Adipocyte (in vitro differentiated cells): ENCODE results near the gene SNX13.

Experiments used
- DNase-seq: peaks from one replicate; pipeline ENCODE4 v3.0.0-alpha.2; 2015; ENCODE audit warnings: low read depth
- H3K27me3 ChIP-seq: replicated peaks from 2 replicates; pipeline ENCODE4 v1.7.0; 2013; ENCODE audit warnings: mild to moderate bottlenecking, low read length, moderate library complexity; ENCODE audit not compliant: control insufficient read depth, insufficient read depth
- H3K36me3 ChIP-seq: 2 replicates; pipeline ENCODE4 v1.7.0; 2013; ENCODE audit warnings: low read length, mild to moderate bottlenecking, moderate library complexity; ENCODE audit not compliant: control insufficient read depth, insufficient read depth, severe bottlenecking
- H3K4me1 ChIP-seq: 2 replicates; pipeline ENCODE4 v1.7.0; 2013; ENCODE audit warnings: mild to moderate bottlenecking, low read length, moderate library complexity; ENCODE audit not compliant: control insufficient read depth, insufficient read depth
- H3K4me3 ChIP-seq: 2 replicates; pipeline ENCODE4 v1.7.0; 2013; ENCODE audit warnings: mild to moderate bottlenecking, low read length, moderate library complexity
- H3K9ac ChIP-seq: 2 replicates; pipeline ENCODE4 v1.7.0; 2013; ENCODE audit warnings: mild to moderate bottlenecking, low read length, moderate library complexity
- H3K9me3 ChIP-seq: 2 replicates; pipeline ENCODE4 v1.7.0; 2013; ENCODE audit warnings: mild to moderate bottlenecking, low read length, moderate library complexity; ENCODE audit not compliant: control insufficient read depth

SNX13 gene

DNA sequence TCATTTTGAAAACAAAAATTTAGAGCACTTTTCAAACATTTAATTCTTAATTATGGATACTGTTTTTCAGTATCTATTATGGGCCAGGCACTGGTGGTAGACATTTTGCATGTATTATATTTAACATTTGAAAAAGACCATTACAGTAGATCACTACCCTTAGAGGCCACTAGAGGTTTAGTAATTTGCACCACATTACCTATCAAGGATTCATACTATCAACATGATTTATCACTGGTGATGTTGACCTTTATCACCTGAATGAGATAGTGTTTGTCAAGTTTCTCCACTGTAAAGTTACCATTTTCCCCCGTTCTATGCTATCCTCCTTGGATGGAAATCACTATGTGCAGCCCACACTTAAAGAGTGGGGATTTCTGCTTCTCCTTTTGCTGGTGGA lies 4.4 kb upstream of the SNX13 start:
- DNase-seq: no peak
- no peaks in the 10 kb centered on the region for H3K36me3 ChIP-seq
- no peaks in the 10 kb centered on the region for H3K9me3 ChIP-seq
- peaks cover 23% of the 10 kb centered on the region for H3K4me1 ChIP-seq
- H3K27me3 ChIP-seq: no peaks in the 10 kb centered on the region
- H3K9ac ChIP-seq: no peak overlapping the region
- H3K4me3 ChIP-seq: no peak overlapping the region

DNA sequence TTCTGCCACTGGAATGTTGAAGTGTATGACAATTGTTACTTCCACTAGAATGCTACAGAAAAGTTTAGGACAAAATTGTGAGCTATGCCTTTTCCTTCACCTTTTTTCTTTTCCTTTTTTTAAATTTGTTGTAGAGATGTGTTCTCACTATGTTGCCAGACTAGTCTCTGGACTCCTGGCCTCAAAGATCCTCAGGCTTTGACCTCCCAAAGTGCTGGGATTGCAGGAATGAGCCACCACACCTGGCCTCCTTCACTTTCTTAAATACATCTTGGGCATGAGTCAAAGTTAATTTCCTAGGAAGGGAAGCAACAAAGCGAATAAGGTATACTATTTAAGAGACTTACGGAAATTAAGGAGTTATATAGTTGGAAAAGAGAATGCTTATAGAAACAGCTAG lies 2.7 kb upstream of the SNX13 start:
- no peaks in the 10 kb centered on the region for H3K27me3 ChIP-seq
- no peak overlapping the region for H3K9ac ChIP-seq
- DNase-seq: no peak
- peaks cover 23% of the 10 kb centered on the region for H3K4me1 ChIP-seq
- no peaks in the 10 kb centered on the region for H3K9me3 ChIP-seq
- no peak overlapping the region for H3K4me3 ChIP-seq
- no peaks in the 10 kb centered on the region for H3K36me3 ChIP-seq

DNA sequence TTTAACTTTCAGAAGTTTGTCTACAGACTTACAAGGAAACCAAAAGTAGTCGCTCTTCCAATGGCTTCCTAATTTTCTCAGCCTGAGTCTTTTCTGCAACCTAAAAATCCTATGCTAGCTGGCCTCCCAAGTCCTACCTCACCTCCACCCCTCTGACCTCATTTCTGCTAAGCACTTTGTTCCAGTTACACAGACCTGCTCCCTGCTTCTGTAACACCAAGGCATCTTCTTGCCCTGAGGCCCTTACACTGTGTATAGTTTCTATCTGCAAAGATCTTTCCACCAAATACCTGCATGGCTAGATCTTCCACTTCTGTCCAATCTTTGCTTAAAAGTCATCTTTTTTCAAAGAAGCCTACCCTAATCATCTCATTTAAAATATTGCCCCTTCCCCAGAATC lies 1.9 kb upstream of the SNX13 start:
- Histone ChIP-seq H3K4me1 (peaks cover 21% of the 10 kb centered on the region), H3K36me3 (no peaks in the 10 kb centered on the region), H3K9ac (no peak overlapping the region), H3K27me3 (no peaks in the 10 kb centered on the region), H3K4me3 (no peak overlapping the region), H3K9me3 (no peaks in the 10 kb centered on the region)
- no peak for DNase-seq

DNA sequence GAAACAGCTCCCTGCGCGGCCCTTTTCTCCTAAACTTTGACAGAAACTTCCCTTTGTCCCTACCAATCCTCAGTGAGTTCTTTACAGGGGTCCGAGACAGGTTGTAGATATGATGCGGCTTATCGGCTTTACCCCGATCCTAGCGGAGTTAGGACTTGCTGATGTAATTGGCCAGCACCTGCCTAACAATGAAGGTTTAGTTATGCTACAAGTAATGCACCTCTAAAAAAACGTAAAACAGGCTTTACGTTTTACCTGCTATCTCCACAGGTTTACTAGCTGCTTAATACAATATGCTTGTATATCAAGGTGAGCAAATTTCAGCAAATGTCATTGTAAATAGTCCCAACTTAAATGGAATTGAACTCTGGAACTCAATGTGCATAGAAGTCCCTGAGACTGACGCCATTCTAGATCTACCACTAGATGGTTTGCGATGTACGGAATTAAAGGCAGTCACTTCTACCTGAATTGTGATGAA lies 697 bp upstream of the SNX13 start:
- Histone ChIP-seq H3K27me3 (no peaks in the 10 kb centered on the region), H3K9me3 (no peaks in the 10 kb centered on the region), H3K4me3 (peak overlapping the region; percentile 97), H3K4me1 (peaks cover 24% of the 10 kb centered on the region), H3K36me3 (no peaks in the 10 kb centered on the region), H3K9ac (peak overlapping the region; percentile 99)
- DNase-seq: peak; percentile 21

DNA sequence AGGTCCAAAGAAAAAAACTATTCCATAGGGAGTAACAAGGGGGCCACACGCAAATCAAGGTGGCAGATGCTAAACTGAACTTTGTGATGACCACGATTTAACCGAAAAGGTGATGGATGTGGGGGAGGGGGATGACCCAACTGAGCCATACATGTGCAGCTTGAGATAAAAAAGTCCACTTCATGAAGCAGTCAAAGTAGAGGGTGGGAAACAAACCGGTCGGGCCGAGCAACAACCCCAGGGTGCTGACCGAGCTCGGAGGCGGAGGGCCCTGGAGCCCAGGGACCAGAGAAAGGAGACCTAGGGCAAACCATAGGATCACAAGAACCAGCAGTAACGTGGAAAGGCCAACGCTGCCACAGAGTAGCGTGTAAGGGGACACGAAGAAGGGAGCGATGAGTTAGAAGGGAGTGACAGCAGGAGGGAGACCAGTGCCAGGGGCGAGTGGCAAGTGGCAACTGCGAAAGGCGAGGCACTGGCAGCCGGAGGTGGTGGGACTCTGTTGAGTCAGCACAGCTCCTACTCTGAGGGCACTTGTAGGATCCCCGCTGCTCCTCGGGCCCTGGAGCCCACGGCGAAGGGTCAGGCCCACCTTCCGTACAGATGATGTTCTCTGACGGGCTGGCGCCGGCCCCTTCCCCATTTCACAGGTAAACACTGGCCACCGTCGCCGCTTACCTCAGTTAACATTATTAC lies 540 bp downstream of the SNX13 start:
- H3K36me3 ChIP-seq: no peaks in the 10 kb centered on the region
- peak overlapping the region; percentile 97 for H3K4me3 ChIP-seq
- peaks cover 24% of the 10 kb centered on the region for H3K4me1 ChIP-seq
- H3K9ac ChIP-seq: peak overlapping the region; percentile 99
- H3K27me3 ChIP-seq: no peaks in the 10 kb centered on the region
- no peaks in the 10 kb centered on the region for H3K9me3 ChIP-seq
- DNase-seq: peak; percentile 74

DNA sequence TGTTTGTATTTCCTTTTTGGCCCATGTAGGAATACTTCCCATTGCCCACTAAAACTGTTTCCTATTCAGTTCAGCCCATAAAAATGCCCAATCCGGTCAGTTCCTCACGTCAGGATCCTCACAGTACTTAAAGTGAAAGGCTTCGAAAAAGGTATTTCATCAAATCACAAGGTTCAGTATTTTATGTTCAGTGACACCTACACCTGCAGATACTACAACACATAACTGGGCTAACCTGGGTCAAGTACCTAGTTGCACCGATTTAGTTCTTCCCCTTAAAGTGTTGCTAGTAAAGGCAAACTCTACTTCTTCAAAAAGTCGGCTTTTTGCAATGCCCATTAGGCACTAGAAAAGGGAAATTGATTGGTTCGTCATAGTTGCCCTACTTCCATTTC lies 1.1 kb downstream of the SNX13 start:
- Histone ChIP-seq H3K9ac (peak overlapping the region; percentile 99), H3K27me3 (no peaks in the 10 kb centered on the region), H3K36me3 (no peaks in the 10 kb centered on the region), H3K9me3 (no peaks in the 10 kb centered on the region), H3K4me3 (peak overlapping the region; percentile 97), H3K4me1 (peaks cover 24% of the 10 kb centered on the region)
- DNase-seq: peak; percentile 69

DNA sequence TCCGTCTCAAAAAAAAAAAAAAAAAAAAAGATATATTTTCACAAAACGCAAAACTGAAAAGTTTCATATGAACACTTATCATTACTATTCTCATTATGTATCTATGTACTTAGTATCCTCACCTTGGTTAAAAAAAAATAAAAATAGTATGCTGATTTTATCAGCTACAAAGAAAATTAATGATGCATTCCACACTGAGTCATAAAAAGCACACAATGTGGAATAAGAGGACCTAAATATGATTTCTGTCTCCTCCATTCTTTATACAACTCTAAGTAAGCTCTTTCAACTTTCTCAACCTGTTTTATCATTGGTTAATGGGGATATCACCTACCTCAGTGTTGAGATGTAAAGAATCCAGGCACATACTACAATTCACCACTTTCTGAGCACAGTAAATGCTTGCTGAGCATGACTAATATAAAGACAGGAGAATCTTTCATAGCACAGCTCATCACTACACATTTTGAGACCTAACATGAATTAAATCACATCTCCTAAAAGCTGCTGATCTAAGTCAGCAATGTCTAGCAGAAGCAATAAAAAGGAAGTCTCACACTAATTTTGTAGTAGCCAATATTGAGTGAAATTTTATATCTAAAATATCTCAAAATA lies 2.7 kb downstream of the SNX13 start:
- peak; percentile 24 for DNase-seq
- no peaks in the 10 kb centered on the region for H3K9me3 ChIP-seq
- H3K36me3 ChIP-seq: no peaks in the 10 kb centered on the region
- H3K27me3 ChIP-seq: no peaks in the 10 kb centered on the region
- H3K4me3 ChIP-seq: peak overlapping the region; percentile 97
- H3K4me1 ChIP-seq: peaks cover 24% of the 10 kb centered on the region
- peak overlapping the region; percentile 99 for H3K9ac ChIP-seq

DNA sequence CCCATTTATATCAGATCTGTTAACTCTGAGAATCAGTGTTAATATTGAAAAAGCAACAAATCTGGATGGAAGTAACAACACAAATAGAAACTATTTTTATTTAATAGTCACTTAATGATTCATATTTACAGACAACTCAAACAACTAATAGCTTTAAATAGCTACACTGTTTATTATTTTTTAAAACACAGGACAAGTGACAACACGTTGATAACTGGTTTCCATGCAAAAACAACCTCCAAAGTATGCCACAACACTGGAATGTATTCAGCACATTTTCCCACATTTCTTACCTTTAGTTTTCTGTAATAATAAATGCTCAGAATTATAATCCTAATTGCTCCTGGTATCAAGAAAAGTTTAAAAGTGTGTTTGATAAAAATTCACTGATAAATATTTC lies 4.0 kb downstream of the SNX13 start:
- Histone ChIP-seq H3K9me3 (no peaks in the 10 kb centered on the region), H3K4me3 (no peak overlapping the region), H3K36me3 (no peaks in the 10 kb centered on the region), H3K4me1 (peaks cover 28% of the 10 kb centered on the region), H3K27me3 (no peaks in the 10 kb centered on the region), H3K9ac (no peak overlapping the region)
- DNase-seq: no peak

DNA sequence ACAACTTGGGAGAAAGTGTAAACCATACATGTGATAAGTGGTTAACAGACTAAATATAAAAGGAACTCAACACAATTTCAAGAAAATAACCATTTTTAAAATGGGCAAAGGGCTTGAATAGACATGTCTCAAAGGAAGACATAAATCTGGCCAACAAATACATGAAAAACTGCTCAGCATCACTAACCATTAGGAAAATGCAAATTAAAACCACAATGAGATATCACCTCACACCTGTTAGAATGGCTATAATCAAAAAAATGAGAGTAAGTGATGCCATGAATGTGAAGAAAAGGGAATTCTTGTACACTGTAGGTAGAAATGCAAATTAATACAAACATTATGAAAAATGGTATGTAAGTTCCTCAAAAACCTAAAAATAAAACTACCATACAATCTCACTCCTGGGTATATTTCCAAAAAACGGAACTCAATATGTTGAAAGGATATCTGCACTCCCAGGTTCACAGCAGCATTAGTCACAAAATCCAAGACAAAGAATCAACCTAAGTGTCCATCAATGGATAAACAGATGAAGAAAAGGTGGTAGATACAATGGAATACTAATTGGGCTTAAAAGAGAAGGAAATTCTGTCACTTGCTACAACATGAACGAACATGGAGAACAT lies 5.6 kb downstream of the SNX13 start:
- Histone ChIP-seq H3K9ac (no peak overlapping the region), H3K4me1 (peaks cover 32% of the 10 kb centered on the region)

DNA sequence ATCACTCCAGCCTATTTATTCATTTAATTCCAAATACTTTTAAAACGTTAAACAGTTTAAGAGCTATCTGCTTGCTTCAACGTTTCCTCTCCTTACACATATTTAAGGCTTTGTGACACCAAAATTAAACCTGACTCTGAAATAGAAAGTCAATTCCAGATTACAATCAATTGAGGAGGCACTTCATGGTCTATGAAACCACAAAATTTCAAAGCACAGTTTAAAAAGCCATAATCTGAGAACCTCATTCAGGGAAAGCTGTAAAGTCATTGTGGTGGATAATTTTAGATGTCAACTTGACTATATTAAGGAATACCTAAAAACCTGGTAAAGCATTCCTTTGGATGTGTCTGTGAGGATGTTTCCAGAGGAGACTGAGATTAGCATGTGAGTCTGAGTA lies 6.2 kb downstream of the SNX13 start:
- Histone ChIP-seq H3K4me3 (no peak overlapping the region), H3K27me3 (no peaks in the 10 kb centered on the region), H3K4me1 (peaks cover 36% of the 10 kb centered on the region), H3K9me3 (no peaks in the 10 kb centered on the region), H3K9ac (no peak overlapping the region), H3K36me3 (no peaks in the 10 kb centered on the region)
- DNase-seq: no peak

More for the DNA sequence above, 5.6 kb downstream of the SNX13 start:
- Histone ChIP-seq H3K27me3 (no peaks in the 10 kb centered on the region), H3K9me3 (no peaks in the 10 kb centered on the region), H3K36me3 (no peaks in the 10 kb centered on the region), H3K4me3 (no peak overlapping the region)
- DNase-seq: no peak

DNA sequence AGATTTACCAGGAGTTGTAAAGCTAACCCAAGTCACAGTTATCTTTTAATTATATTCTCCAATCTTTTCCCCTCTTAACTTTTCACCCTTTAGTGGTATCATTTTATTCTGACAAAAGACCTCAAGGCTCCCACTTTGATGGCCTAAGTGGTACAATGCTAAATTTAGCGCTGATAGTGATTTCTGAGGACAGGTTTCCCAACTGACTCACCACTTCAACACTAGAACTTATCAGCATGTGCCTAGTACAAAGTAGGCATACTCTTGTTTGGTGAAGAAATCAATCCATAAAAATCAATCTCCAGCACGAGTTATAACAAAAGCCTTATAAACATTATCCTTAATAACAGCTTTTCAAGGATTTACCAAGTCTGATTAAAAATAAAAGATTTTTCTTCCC lies 7.5 kb downstream of the SNX13 start:
- no peak for DNase-seq
- Histone ChIP-seq H3K36me3 (no peaks in the 10 kb centered on the region), H3K27me3 (no peaks in the 10 kb centered on the region), H3K4me3 (no peak overlapping the region), H3K9ac (no peak overlapping the region), H3K4me1 (peaks cover 27% of the 10 kb centered on the region), H3K9me3 (no peaks in the 10 kb centered on the region)
